ENCODE results near the gene PTGER1. TPM values are rescaled to one million over a fixed set of nuclear protein-coding genes. Genes with fewer than 3 reads are reported as not detected.
A peak's percentile ranks its signal among the peaks of the same experiment; 100 is the strongest.

Gene PTGER1
- total RNA-seq, 1 donor from 2014 or later: not detected

DNA sequence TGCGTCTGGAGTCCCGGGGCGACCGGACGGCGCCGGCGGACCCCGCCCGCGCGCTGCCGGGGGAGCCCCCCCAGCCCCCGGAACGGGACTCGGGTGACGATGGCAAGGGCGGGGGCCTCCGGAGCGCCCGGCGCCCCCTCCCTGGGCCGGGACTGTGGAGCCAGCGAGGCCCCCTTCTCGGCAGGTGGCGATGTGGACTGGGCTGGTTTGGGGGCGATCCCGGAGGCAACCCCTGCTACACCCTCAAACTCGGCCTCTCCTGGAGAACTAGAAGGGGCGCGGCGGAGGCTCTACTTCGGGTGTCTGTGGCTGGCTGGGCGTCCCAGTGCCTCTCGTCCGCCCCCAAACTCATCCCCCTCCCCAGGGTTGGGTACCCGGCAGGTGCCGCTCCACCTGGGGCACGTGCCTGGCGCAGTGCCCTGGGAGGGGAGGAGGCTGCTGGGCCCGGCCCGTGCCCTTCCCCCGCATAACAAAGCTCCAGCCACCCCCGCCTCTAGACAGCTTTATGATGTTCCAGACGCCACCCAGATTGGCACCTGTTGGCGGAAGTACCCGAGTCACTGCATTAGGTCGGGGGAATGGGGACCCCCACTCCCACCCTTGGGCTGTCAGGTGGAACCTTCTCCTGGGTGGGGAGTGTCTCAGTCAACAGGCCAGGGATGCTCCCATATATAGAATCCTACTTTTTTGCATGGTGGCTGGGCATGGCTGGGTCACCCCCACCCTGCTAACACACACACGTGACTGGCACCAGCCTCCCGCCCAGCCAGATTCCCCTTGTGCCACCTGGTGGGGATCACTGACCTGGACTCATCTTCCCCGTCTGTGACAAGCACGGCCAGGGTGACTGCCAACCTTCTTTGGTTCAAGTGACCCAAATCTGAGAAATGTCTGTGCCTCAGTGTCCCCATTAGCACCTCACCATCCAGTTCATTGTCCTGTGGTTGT lies 41.3 kb downstream of the PTGER1 start:
- TF ChIP-seq, protein P1, sequence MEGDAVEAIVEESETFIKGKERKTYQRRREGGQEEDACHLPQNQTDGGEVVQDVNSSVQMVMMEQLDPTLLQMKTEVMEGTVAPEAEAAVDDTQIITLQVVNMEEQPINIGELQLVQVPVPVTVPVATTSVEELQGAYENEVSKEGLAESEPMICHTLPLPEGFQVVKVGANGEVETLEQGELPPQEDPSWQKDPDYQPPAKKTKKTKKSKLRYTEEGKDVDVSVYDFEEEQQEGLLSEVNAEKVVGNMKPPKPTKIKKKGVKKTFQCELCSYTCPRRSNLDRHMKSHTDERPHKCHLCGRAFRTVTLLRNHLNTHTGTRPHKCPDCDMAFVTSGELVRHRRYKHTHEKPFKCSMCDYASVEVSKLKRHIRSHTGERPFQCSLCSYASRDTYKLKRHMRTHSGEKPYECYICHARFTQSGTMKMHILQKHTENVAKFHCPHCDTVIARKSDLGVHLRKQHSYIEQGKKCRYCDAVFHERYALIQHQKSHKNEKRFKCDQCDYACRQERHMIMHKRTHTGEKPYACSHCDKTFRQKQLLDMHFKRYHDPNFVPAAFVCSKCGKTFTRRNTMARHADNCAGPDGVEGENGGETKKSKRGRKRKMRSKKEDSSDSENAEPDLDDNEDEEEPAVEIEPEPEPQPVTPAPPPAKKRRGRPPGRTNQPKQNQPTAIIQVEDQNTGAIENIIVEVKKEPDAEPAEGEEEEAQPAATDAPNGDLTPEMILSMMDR (IDR thresholded peaks at IDR 0.05): no peak
- TF ChIP-seq POLR2A (IDR thresholded peaks at IDR 0.05) (no peak), POLR2AphosphoS5 (IDR thresholded peaks at IDR 0.05; ENCODE audit: insufficient read depth in 1 of 2, low read depth in 1 of 2) (no peak)
- Histone ChIP-seq H3K27ac (peak overlapping the region; percentile 91), H3K27me3 (no peaks in the 10 kb centered on the region), H3K4me1 (peaks cover 42% of the 10 kb centered on the region), H3K9me3 (no peaks in the 10 kb centered on the region), H3K36me3 (no peaks in the 10 kb centered on the region), H3K4me3 (peak overlapping the region; percentile 85 to 96)
- intact Hi-C loops (cut with DNase I): no loop called here
- no peak for DNase-seq (ENCODE audit: extremely low spot score in 2 of 2)

DNA sequence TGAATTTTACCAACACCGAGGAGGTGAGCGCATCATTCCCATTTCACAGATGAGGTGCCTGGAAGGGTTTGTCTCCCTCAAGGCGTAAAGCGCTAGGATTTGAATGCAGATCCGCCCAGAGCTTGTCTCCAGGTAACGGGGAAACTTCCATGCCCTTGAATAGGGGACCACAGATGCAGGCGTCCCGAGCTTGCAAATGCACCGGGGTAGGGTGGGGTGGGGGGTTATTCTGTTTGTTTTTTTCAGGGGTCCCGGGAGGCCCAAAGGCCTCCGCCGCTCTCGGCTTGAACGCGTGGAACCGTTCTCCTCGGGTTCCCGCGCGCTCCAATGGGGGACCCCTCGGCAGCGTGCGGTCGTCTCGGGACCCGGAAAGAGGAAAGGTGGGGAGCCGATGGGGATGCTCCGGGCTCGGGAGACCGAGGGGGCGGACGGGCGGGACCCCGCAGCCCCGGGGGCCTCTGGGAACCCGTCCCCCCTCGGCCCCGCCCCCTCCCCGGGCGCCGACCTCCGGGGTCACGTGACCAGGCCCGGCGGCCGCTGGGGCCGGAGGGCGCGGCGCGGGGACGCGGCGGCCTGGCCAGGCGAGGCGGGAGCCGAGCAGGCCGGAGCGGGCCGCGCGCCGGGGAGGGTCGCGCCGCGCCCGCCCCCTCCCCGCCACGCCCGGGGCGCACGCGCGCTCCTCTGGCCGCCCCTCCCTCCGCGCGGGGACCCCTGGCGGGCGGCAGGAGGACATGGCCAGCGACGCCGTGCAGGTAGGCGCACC lies 42.2 kb downstream of the PTGER1 start, which contains the start of gene PKN1:
PKN1 (plus strand) TSS at position 516 of the 763 bp plus-strand sequence; CDS start at position 732, 216 bp downstream.
- Histone ChIP-seq H3K4me3 (peak within 1 kb of the TSS; percentile 85 to 96), H3K36me3 (no peaks in the 10 kb centered on the region), H3K4me1 (peaks cover 37% of the 10 kb centered on the region), H3K27me3 (no peaks in the 10 kb centered on the region), H3K9me3 (no peaks in the 10 kb centered on the region), H3K27ac (peak within 1 kb of the TSS; percentile 91)
- intact Hi-C loops (cut with DNase I): no loop called here
- TF ChIP-seq POLR2A (IDR thresholded peaks at IDR 0.05): no peak
- no peak for TF ChIP-seq POLR2AphosphoS5 (IDR thresholded peaks at IDR 0.05; ENCODE audit: insufficient read depth in 1 of 2, low read depth in 1 of 2)
- TF ChIP-seq, protein P1 (IDR thresholded peaks at IDR 0.05): no peak
- DNase-seq (ENCODE audit: extremely low spot score in 2 of 2): no peak

DNA sequence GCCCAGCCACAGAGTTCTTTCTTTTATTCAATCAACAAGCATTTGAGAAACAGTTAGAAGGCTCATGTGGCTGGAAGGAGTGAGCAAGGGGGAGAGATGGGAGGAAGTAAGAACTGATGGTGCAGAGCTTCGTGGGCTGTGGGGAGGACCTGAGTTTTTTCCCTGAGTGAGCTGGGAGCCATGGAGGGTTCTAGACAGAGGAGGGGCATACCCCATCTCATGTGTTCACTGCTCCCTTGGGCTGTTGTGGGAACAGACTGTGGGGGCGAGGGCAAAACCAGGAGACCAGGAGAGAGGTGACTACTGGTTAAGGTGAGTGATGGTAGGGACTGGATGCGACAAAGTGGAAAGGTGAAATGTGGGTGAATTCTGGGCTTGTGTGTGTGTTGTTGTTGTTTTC lies 44.4 kb downstream of the PTGER1 start:
- no peak for TF ChIP-seq POLR2AphosphoS5 (IDR thresholded peaks at IDR 0.05; ENCODE audit: insufficient read depth in 1 of 2, low read depth in 1 of 2)
- TF ChIP-seq, protein P1 (IDR thresholded peaks at IDR 0.05): no peak
- TF ChIP-seq POLR2A (IDR thresholded peaks at IDR 0.05): no peak
- intact Hi-C loops (cut with DNase I): no loop called here
- Histone ChIP-seq H3K36me3 (no peaks in the 10 kb centered on the region), H3K4me1 (peaks cover 32% of the 10 kb centered on the region), H3K4me3 (no peak overlapping the region), H3K9me3 (no peaks in the 10 kb centered on the region), H3K27ac (no peak overlapping the region), H3K27me3 (no peaks in the 10 kb centered on the region)
- no peak for DNase-seq (ENCODE audit: extremely low spot score in 2 of 2)

GRCh38 chr19:14428882-14429416 lies 46.2 kb downstream of the PTGER1 start:
- no peak overlapping the region for H3K4me3 ChIP-seq
- intact Hi-C loops (cut with DNase I): no loop called here
- no peak overlapping the region for H3K27ac ChIP-seq
- peaks cover 16% of the 10 kb centered on the region for H3K4me1 ChIP-seq
- TF ChIP-seq POLR2A (IDR thresholded peaks at IDR 0.05): no peak
- TF ChIP-seq, protein P1 (IDR thresholded peaks at IDR 0.05): no peak
- no peak for TF ChIP-seq POLR2AphosphoS5 (IDR thresholded peaks at IDR 0.05; ENCODE audit: insufficient read depth in 1 of 2, low read depth in 1 of 2)
- H3K27me3 ChIP-seq: no peaks in the 10 kb centered on the region
- DNase-seq (ENCODE audit: extremely low spot score in 2 of 2): no peak
- no peaks in the 10 kb centered on the region for H3K9me3 ChIP-seq
- H3K36me3 ChIP-seq: no peaks in the 10 kb centered on the region

Measured in vagina (tissue), 2 donors.